Common myeloid progenitor, CD34-positive (primary cell): ENCODE results near the gene DOK7.

Experiments used
- CTCF ChIA-PET: fragments of 350-600 bp; sonication (Branson Sonifier 250); formaldehyde crosslinking; loops from one replicate; lab custom pipeline; 2021; ENCODE audit warnings: antibody characterized with exemption; lab: Charles Lee
- POLR2A ChIA-PET: fragments of 350-600 bp; sonication (Branson Sonifier 250); formaldehyde crosslinking; loops from one replicate; lab custom pipeline; 2021; ENCODE audit warnings: antibody characterized with exemption; lab: Charles Lee
- DNase-seq, 3 donors: peaks; one replicate each; pipeline versions ENCODE4 v3.0.0 to v3.0.0-alpha.2; 2013
- H3K27ac ChIP-seq, 2 experiments: 1 replicate in 1 of 2; 2 replicates in 1 of 2; pipeline ENCODE4 v1.7.0; 2013; ENCODE audit warnings: inconsistent platforms in 2 of 2, low read length in 2 of 2, mild to moderate bottlenecking in 2 of 2, low read depth in 1 of 2, moderate library complexity in 1 of 2; ENCODE audit not compliant: severe bottlenecking in 2 of 2, insufficient read depth in 1 of 2, poor library complexity in 1 of 2
- H3K27me3 ChIP-seq, 5 experiments: replicated peaks in 2 of 5; 1 replicate in 3 of 5; 2 replicates in 2 of 5; pipeline versions ENCODE4 v1.6.1 to v1.7.0; 2013; ENCODE audit warnings: low read length in 4 of 5, mild to moderate bottlenecking in 2 of 5, moderate library complexity in 2 of 5, inconsistent platforms in 1 of 5; ENCODE audit not compliant: insufficient read depth in 5 of 5, control insufficient read depth in 4 of 5
- H3K36me3 ChIP-seq, 4 experiments: 1 replicate in 2 of 4; 2 replicates in 2 of 4; pipeline versions ENCODE4 v1.6.1 to v1.7.0; 2013; ENCODE audit warnings: low read length in 3 of 4, control low read depth in 1 of 4, mild to moderate bottlenecking in 1 of 4; ENCODE audit not compliant: control insufficient read depth in 4 of 4, insufficient read depth in 4 of 4
- H3K4me1 ChIP-seq, 4 experiments: 1 replicate in 3 of 4; 2 replicates in 1 of 4; pipeline versions ENCODE4 v1.6.1 to v1.7.1; 2013; ENCODE audit warnings: low read length in 3 of 4, mild to moderate bottlenecking in 3 of 4, control low read depth in 1 of 4, inconsistent platforms in 1 of 4, moderate library complexity in 1 of 4; ENCODE audit not compliant: control insufficient read depth in 4 of 4, insufficient read depth in 4 of 4; ENCODE audit errors: control extremely low read depth in 1 of 4
- H3K4me3 ChIP-seq, 7 experiments: 1 replicate in 4 of 7; 2 replicates in 3 of 7; pipeline versions ENCODE4 v1.5.1 to v1.7.0; 2013; ENCODE audit warnings: mild to moderate bottlenecking in 7 of 7, low read length in 6 of 7, moderate library complexity in 6 of 7, inconsistent platforms in 2 of 7, low read depth in 2 of 7, control low read depth in 1 of 7; ENCODE audit not compliant: insufficient read depth in 4 of 7, control insufficient read depth in 1 of 7; ENCODE audit errors: extremely low read depth in 1 of 7
- H3K9me3 ChIP-seq, 5 experiments: 1 replicate in 4 of 5; 2 replicates in 1 of 5; pipeline versions ENCODE4 v1.6.1 to v1.7.1; 2013; ENCODE audit warnings: low read length in 4 of 5, mild to moderate bottlenecking in 2 of 5, inconsistent platforms in 1 of 5, low read depth in 1 of 5, moderate library complexity in 1 of 5; ENCODE audit not compliant: control insufficient read depth in 4 of 5, insufficient read depth in 2 of 5; ENCODE audit errors: control extremely low read depth in 1 of 5
- WGBS: methylation state at CpG from one replicate; pipeline ENCODE4 v1.1.5; 2013; ENCODE audit not compliant: insufficient coverage; 5-methylcytosine and 5-hydroxymethylcytosine counted together

Gene DOK7

GRCh38 chr4:3463556-3464348, 646 bp downstream of the DOK7 start:
- Histone ChIP-seq H3K9me3 (peaks cover 0 to 6% (median 4%) of the 10 kb centered on the region in 5 experiments), H3K27me3 (peaks cover 0 to 58% (median 10%) of the 10 kb centered on the region in 5 experiments), H3K36me3 (no peaks in the 10 kb centered on the region), H3K4me3 (peak overlapping the region in 2 of 7 experiments; percentile 32 to 62), H3K27ac (no peak overlapping the region), H3K4me1 (peaks cover 0 to 4% (median 2%) of the 10 kb centered on the region in 4 experiments)
- DNase-seq = no peak
- ChIA-PET CTCF (interaction anchor here (1.0 to 1.6 kb wide), 2 partner anchors 8 to 17 kb away, joined by 3 to 6 read pairs; no protein-coding TSS in a partner anchor), POLR2A (no interaction called here)
- 57% methylated on average over 33 of the region's 43 CpGs for WGBS

- POLR2A ChIA-PET = no interaction called here
- H3K36me3 ChIP-seq = no peaks in the 10 kb centered on the region
- peaks cover 0 to 4% (median 2%) of the 10 kb centered on the region in 4 experiments for H3K4me1 ChIP-seq
- H3K27me3 ChIP-seq = peaks cover 0 to 58% (median 9%) of the 10 kb centered on the region in 5 experiments
- no peak for DNase-seq
- 88% methylated on average over 15 of the region's 15 CpGs for WGBS
- no peak overlapping the region for H3K27ac ChIP-seq
- CTCF ChIA-PET = no interaction called here
- H3K9me3 ChIP-seq = peaks cover 0 to 6% (median 4%) of the 10 kb centered on the region in 5 experiments
- H3K4me3 ChIP-seq = no peak overlapping the region
These were observed 1.3 kb downstream of the DOK7 start for GRCh38 chr4:3464349-3464905.

GRCh38 chr4:3464911-3465697, 2.0 kb downstream of the DOK7 start:
- CTCF ChIA-PET = no interaction called here
- H3K4me3 ChIP-seq = no peak overlapping the region
- no peaks in the 10 kb centered on the region for H3K36me3 ChIP-seq
- H3K27ac ChIP-seq = no peak overlapping the region
- peaks cover 0 to 58% (median 9%) of the 10 kb centered on the region in 5 experiments for H3K27me3 ChIP-seq
- peaks cover 0 to 4% (median 2%) of the 10 kb centered on the region in 4 experiments for H3K4me1 ChIP-seq
- POLR2A ChIA-PET = no interaction called here
- no peak for DNase-seq
- 96% methylated on average over 19 of the region's 21 CpGs for WGBS
- peaks cover 0 to 6% (median 4%) of the 10 kb centered on the region in 5 experiments for H3K9me3 ChIP-seq

GRCh38 chr4:3465698-3466671, 2.9 kb downstream of the DOK7 start:
- Histone ChIP-seq H3K4me1 (peaks cover 0 to 4% (median 2%) of the 10 kb centered on the region in 4 experiments), H3K4me3 (no peak overlapping the region), H3K9me3 (peaks cover 0 to 2% (median 0%) of the 10 kb centered on the region in 5 experiments), H3K36me3 (no peaks in the 10 kb centered on the region), H3K27me3 (peaks cover 0 to 49% (median 7%) of the 10 kb centered on the region in 5 experiments), H3K27ac (no peak overlapping the region)
- WGBS = 77% methylated on average over 33 of the region's 41 CpGs
- DNase-seq = no peak
- ChIA-PET POLR2A (no interaction called here), CTCF (no interaction called here)

GRCh38 chr4:3466691-3467600, 3.8 kb downstream of the DOK7 start:
- Histone ChIP-seq H3K9me3 (peaks cover 0 to 2% (median 0%) of the 10 kb centered on the region in 5 experiments), H3K27ac (no peak overlapping the region), H3K27me3 (peaks cover 0 to 39% (median 7%) of the 10 kb centered on the region in 5 experiments), H3K4me1 (peaks cover 0 to 4% (median 2%) of the 10 kb centered on the region in 4 experiments), H3K36me3 (no peaks in the 10 kb centered on the region), H3K4me3 (no peak overlapping the region)
- WGBS = 85% methylated on average over 20 of the region's 40 CpGs
- DNase-seq = no peak
- ChIA-PET POLR2A (no interaction called here), CTCF (no interaction called here)
